Stomach (tissue), 9 donors: Measurements from ENCODE around the gene EIF4EBP3. TPM values are rescaled to one million over a fixed set of nuclear protein-coding genes. Genes with fewer than 3 reads are reported as not detected.

ENCODE experiments used
- DNase-seq, 2 donors: peaks; one replicate each; pipeline versions ENCODE4 v3.0.0 to v3.0.0-alpha.2; 2013 to 2019
- H3K27ac ChIP-seq, 5 donors: fragments of 200-600 bp in 4 of 5; sonication (generic) in 4 of 5; one replicate each; pipeline ENCODE4 v1.5.1; 2013 to 2019; ENCODE audit warnings: mild to moderate bottlenecking in 1 of 5, moderate library complexity in 1 of 5
- H3K27me3 ChIP-seq, 3 donors: fragments of 200-600 bp; sonication (generic); one replicate each; pipeline ENCODE4 v1.5.1; 2017 to 2019; ENCODE audit warnings: mixed run types in 1 of 3
- H3K36me3 ChIP-seq, 4 donors: fragments of 200-600 bp; sonication (generic); 1 replicate in 3 of 4; 2 replicates in 1 of 4; pipeline ENCODE4 v1.5.1; 2016 to 2019
- H3K4me1 ChIP-seq, 4 donors: fragments of 200-600 bp; sonication (generic); one replicate each; pipeline ENCODE4 v1.5.1; 2016 to 2019
- H3K4me3 ChIP-seq, 4 donors: fragments of 200-600 bp; sonication (generic) in 3 of 4; one replicate each; pipeline ENCODE4 v1.5.1; 2016 to 2019; ENCODE audit warnings: mild to moderate bottlenecking in 1 of 4
- H3K9me3 ChIP-seq, 4 donors: fragments of 200-600 bp; sonication (generic); one replicate each; pipeline ENCODE4 v1.5.1; 2016 to 2019
- EP300 ChIP-seq: sonication (generic); formaldehyde crosslinking; IDR thresholded peaks from one replicate; pipeline ENCODE4 v1.6.1; 2017; ENCODE audit warnings: antibody characterized with exemption
- POLR2A ChIP-seq, 4 donors: fragments of 450-650 bp; IDR thresholded peaks; one replicate each; pipeline ENCODE4 v1.6.1; 2016; ENCODE audit warnings: antibody characterized with exemption in 4 of 4, control low read depth in 2 of 4, mild to moderate bottlenecking in 1 of 4, moderate library complexity in 1 of 4
- POLR2AphosphoS5 ChIP-seq, 3 donors: sonication (generic); formaldehyde crosslinking; IDR thresholded peaks; one replicate each; pipeline ENCODE4 v1.6.1; 2016; ENCODE audit warnings: antibody characterized with exemption in 3 of 3
- WGBS, 5 donors: extraction: QIAGEN DNeasy Blood & Tissue Kit in 3 of 5; methylation state at CpG; one replicate each; pipeline versions ENCODE4 v1.1.5 to v1.1.7; 2013 to 2018; 5-methylcytosine and 5-hydroxymethylcytosine counted together
- intact Hi-C: fragments of 100-400 bp; cut with DNase I; formaldehyde crosslinking; loops from one replicate; pipeline ENCODE4 v1.15.1; 2023; ENCODE audit warnings: low total_unique reads
- polyA plus RNA-seq, 3 donors: library from polyadenylated mRNA; stranded (reverse); fragments of 200-250 nt; gene quantifications; one replicate each; pipeline ENCODE4 v1.2.3, GENCODE V29; 2013
- total RNA-seq, 5 donors: library from RNA; depleted of rRNA; stranded (reverse); fragments of >200 nt; gene quantifications; one replicate each; pipeline versions ENCODE4 v1.1.0 to v1.2.3, GENCODE V29; 2014 to 2016
- TF ChIP-seq, protein P1 (sequence below), 7 experiments: fragments of 450-650 bp in 4 of 7; fragments of 200-600 bp in 3 of 7; sonication (generic) in 3 of 7; IDR thresholded peaks; one replicate each; pipeline ENCODE4 v1.5.1; 2016 to 2019; ENCODE audit warnings: antibody characterized with exemption in 7 of 7, control low read depth in 2 of 7, mild to moderate bottlenecking in 1 of 7
- donor health status: healthy with polysubstance abuse.
- donor health status: Bipolar disorder and iron deficiency.
- donor health status: healthy.

Gene EIF4EBP3
- total and polyA plus RNA-seq, 8 donors = 2.7 to 90.9 (median 12.2) TPM

GRCh38 chr5:140542972-140543371 lies 4.5 kb upstream of the EIF4EBP3 start:
- H3K36me3 ChIP-seq = peaks cover 26 to 75% (median 73%) of the 10 kb centered on the region in 4 donors
- H3K9me3 ChIP-seq = no peaks in the 10 kb centered on the region
- no peak for TF ChIP-seq EP300
- TF ChIP-seq, protein P1, sequence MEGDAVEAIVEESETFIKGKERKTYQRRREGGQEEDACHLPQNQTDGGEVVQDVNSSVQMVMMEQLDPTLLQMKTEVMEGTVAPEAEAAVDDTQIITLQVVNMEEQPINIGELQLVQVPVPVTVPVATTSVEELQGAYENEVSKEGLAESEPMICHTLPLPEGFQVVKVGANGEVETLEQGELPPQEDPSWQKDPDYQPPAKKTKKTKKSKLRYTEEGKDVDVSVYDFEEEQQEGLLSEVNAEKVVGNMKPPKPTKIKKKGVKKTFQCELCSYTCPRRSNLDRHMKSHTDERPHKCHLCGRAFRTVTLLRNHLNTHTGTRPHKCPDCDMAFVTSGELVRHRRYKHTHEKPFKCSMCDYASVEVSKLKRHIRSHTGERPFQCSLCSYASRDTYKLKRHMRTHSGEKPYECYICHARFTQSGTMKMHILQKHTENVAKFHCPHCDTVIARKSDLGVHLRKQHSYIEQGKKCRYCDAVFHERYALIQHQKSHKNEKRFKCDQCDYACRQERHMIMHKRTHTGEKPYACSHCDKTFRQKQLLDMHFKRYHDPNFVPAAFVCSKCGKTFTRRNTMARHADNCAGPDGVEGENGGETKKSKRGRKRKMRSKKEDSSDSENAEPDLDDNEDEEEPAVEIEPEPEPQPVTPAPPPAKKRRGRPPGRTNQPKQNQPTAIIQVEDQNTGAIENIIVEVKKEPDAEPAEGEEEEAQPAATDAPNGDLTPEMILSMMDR (IDR thresholded peaks at IDR 0.05) = no peak
- TF ChIP-seq POLR2AphosphoS5 (IDR thresholded peaks at IDR 0.05) = no peak
- TF ChIP-seq POLR2A (IDR thresholded peaks at IDR 0.05) = no peak
- intact Hi-C loops = no loop called here
- peaks cover 16 to 22% (median 19%) of the 10 kb centered on the region in 4 donors for H3K4me1 ChIP-seq
- 71 to 91% (median 77%) methylated on average over 5 of the region's 5 CpGs for WGBS, 5 donors
- DNase-seq = no peak
- no peaks in the 10 kb centered on the region for H3K27me3 ChIP-seq
- H3K4me3 ChIP-seq = no peak overlapping the region
- H3K27ac ChIP-seq = no peak overlapping the region

GRCh38 chr5:140544986-140545385 lies 2.5 kb upstream of the EIF4EBP3 start:
- H3K36me3 ChIP-seq = peaks cover 13 to 60% (median 58%) of the 10 kb centered on the region in 4 donors
- no peak for DNase-seq
- H3K4me1 ChIP-seq = peaks cover 37 to 42% (median 39%) of the 10 kb centered on the region in 4 donors
- no peaks in the 10 kb centered on the region for H3K9me3 ChIP-seq
- intact Hi-C loops = no loop called here
- no peak overlapping the region for H3K4me3 ChIP-seq
- no peak for TF ChIP-seq EP300
- no peak for TF ChIP-seq POLR2A (IDR thresholded peaks at IDR 0.05)
- TF ChIP-seq, protein P1 (IDR thresholded peaks at IDR 0.05) = no peak
- TF ChIP-seq POLR2AphosphoS5 (IDR thresholded peaks at IDR 0.05) = no peak
- H3K27me3 ChIP-seq = no peaks in the 10 kb centered on the region
- 95 to 96% (median 96%) methylated on average over 7 of the region's 7 CpGs for WGBS, 5 donors
- peak overlapping the region in 1 of 5 donors; percentile 30 for H3K27ac ChIP-seq

- Histone ChIP-seq H3K9me3 (no peaks in the 10 kb centered on the region), H3K36me3 (peaks cover 19 to 60% (median 58%) of the 10 kb centered on the region in 4 donors), H3K4me3 (no peak overlapping the region), H3K27ac (peak overlapping the region in 4 of 5 donors; percentile 13 to 98 (median 63)), H3K27me3 (no peaks in the 10 kb centered on the region), H3K4me1 (peaks cover 43 to 48% (median 45%) of the 10 kb centered on the region in 4 donors)
- intact Hi-C loops = no loop called here
- DNase-seq = no peak
- WGBS, 5 donors = 96 to 99% (median 98%) methylated on average over 10 of the region's 10 CpGs
- no peak for TF ChIP-seq POLR2AphosphoS5 (IDR thresholded peaks at IDR 0.05)
- no peak for TF ChIP-seq POLR2A (IDR thresholded peaks at IDR 0.05)
- TF ChIP-seq EP300 = no peak
- TF ChIP-seq, protein P1 (IDR thresholded peaks at IDR 0.05) = no peak
Observed at GRCh38 chr5:140545606-140546005, 1.9 kb upstream of the EIF4EBP3 start.

- WGBS, 5 donors = 28 to 39% (median 31%) methylated on average over 13 of the region's 13 CpGs
- Histone ChIP-seq H3K36me3 (peaks cover 27 to 60% (median 58%) of the 10 kb centered on the region in 4 donors), H3K4me1 (peaks cover 47 to 62% (median 51%) of the 10 kb centered on the region in 4 donors), H3K9me3 (no peaks in the 10 kb centered on the region), H3K27me3 (no peaks in the 10 kb centered on the region), H3K27ac (peak overlapping the region; percentile 96 to 100 (median 98)), H3K4me3 (peak overlapping the region; percentile 1 to 57 (median 48))
- no peak for DNase-seq
- TF ChIP-seq POLR2AphosphoS5 (IDR thresholded peaks at IDR 0.05) (no peak), EP300 (no peak), POLR2A (IDR thresholded peaks at IDR 0.05) (no peak)
- TF ChIP-seq, protein P1 (IDR thresholded peaks at IDR 0.05) = no peak
- intact Hi-C loops = no loop called here
Observed at GRCh38 chr5:140546851-140547507, 483 bp upstream of the EIF4EBP3 start.
